Type B pancreatic cell (in vitro differentiated cells): ENCODE measurements around the gene MBOAT2. TPM values are rescaled to one million over a fixed set of nuclear protein-coding genes. Genes with fewer than 3 reads are reported as not detected.
A peak's percentile ranks its signal among the peaks of the same experiment; 100 is the strongest.

Source experiments
- DNase-seq: peaks from one replicate; pipeline ENCODE4 v3.0.0; 2021; ENCODE audit warnings: mixed read lengths; ENCODE audit not compliant: unreplicated experiment; ENCODE audit errors: extremely low spot score
- H3K27ac Mint-ChIP-seq: 2 replicates; pipeline ENCODE4 v1.8.0; 2021; ENCODE audit warnings: mild to moderate bottlenecking, mixed read lengths
- H3K27me3 Mint-ChIP-seq: 2 replicates; pipeline ENCODE4 v1.8.0; 2021; ENCODE audit warnings: mixed read lengths
- H3K36me3 Mint-ChIP-seq: 2 replicates; pipeline ENCODE4 v1.8.0; 2021; ENCODE audit warnings: mixed read lengths
- H3K4me1 Mint-ChIP-seq: one replicate; pipeline ENCODE4 v1.8.0; 2021; ENCODE audit warnings: mixed read lengths; ENCODE audit not compliant: unreplicated experiment
- H3K4me3 Mint-ChIP-seq: 2 replicates; pipeline ENCODE4 v1.8.0; 2021; ENCODE audit warnings: mild to moderate bottlenecking, mixed read lengths
- H3K9me3 Mint-ChIP-seq: 2 replicates; pipeline ENCODE4 v1.8.0; 2021; ENCODE audit warnings: mixed read lengths
- CTCF ChIP-seq: fragments of 200-600 bp; sonication (generic); conservative IDR thresholded peaks from 2 replicates; pipeline ENCODE4 v1.5.0; 2021; ENCODE audit warnings: antibody characterized with exemption, mild to moderate bottlenecking
- total RNA-seq: library from RNA; stranded (reverse); gene quantifications from 2 replicates; pipeline ENCODE4 v1.2.1, GENCODE V29; 2021; ENCODE audit warnings: low replicate concordance

Gene MBOAT2
- total RNA-seq, 1 donor from 2014 or later = 60.8 TPM

GRCh38 chr2:8858264-8858663, 145.2 kb downstream of the MBOAT2 start:
- Mint-ChIP-seq H3K36me3 (peaks cover 15% of the 10 kb centered on the region), H3K4me3 (peak overlapping the region; percentile 8), H3K27ac (no peak overlapping the region), H3K27me3 (no peaks in the 10 kb centered on the region), H3K4me1 (peaks cover 11% of the 10 kb centered on the region), H3K9me3 (no peaks in the 10 kb centered on the region)
- no peak for TF ChIP-seq CTCF
- DNase-seq = no peak

- Mint-ChIP-seq H3K9me3 (no peaks in the 10 kb centered on the region), H3K36me3 (peaks cover 15% of the 10 kb centered on the region), H3K4me3 (peak overlapping the region; percentile 8), H3K27me3 (no peaks in the 10 kb centered on the region), H3K27ac (no peak overlapping the region), H3K4me1 (peaks cover 11% of the 10 kb centered on the region)
- DNase-seq = no peak
- no peak for TF ChIP-seq CTCF
Measured at GRCh38 chr2:8857709-8858108, 145.8 kb downstream of the MBOAT2 start.

DNA sequence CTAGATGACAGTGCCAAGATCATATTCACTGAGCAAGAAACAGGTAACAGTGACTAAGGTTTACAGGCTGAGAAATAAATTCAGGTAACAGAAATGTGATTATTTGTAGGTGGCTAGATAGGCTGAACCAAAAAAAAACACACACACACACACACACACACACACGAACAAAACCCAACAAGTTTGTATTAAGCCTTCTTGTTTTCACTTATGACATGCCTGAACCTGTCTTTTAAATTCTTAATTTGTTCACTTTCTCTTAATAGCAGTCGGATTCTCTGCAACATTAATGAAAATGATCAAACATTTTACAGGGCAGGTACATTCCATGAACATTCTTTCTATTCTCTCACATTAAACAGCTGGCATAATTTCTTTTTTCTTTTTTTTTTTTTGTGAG, 147.3 kb downstream of the MBOAT2 start:
- no peak for DNase-seq
- Mint-ChIP-seq H3K9me3 (no peaks in the 10 kb centered on the region), H3K27ac (no peak overlapping the region), H3K4me1 (peaks cover 17% of the 10 kb centered on the region), H3K36me3 (peaks cover 15% of the 10 kb centered on the region), H3K4me3 (no peak overlapping the region), H3K27me3 (no peaks in the 10 kb centered on the region)
- TF ChIP-seq CTCF = no peak

- no peak for DNase-seq
- Mint-ChIP-seq H3K36me3 (peaks cover 15% of the 10 kb centered on the region), H3K27me3 (no peaks in the 10 kb centered on the region), H3K9me3 (no peaks in the 10 kb centered on the region), H3K4me1 (peaks cover 17% of the 10 kb centered on the region), H3K27ac (no peak overlapping the region), H3K4me3 (no peak overlapping the region)
- no peak for TF ChIP-seq CTCF
Measured at GRCh38 chr2:8855010-8855409, 148.5 kb downstream of the MBOAT2 start.

- peaks cover 15% of the 10 kb centered on the region for H3K4me1 Mint-ChIP-seq
- no peaks in the 10 kb centered on the region for H3K9me3 Mint-ChIP-seq
- no peak for DNase-seq
- no peaks in the 10 kb centered on the region for H3K27me3 Mint-ChIP-seq
- H3K4me3 Mint-ChIP-seq = no peak overlapping the region
- no peak overlapping the region for H3K27ac Mint-ChIP-seq
- no peak for TF ChIP-seq CTCF
- H3K36me3 Mint-ChIP-seq = peaks cover 15% of the 10 kb centered on the region
Measured at GRCh38 chr2:8853426-8853825, 150.1 kb downstream of the MBOAT2 start.
